ENCODE measurements around the gene TFF1. TPM values are rescaled to one million over a fixed set of nuclear protein-coding genes. Genes with fewer than 3 reads are reported as not detected.
A peak's percentile ranks its signal among the peaks of the same experiment; 100 is the strongest.

TFF1 gene
- total RNA-seq, 1 donor from 2014 or later = not detected

DNA sequence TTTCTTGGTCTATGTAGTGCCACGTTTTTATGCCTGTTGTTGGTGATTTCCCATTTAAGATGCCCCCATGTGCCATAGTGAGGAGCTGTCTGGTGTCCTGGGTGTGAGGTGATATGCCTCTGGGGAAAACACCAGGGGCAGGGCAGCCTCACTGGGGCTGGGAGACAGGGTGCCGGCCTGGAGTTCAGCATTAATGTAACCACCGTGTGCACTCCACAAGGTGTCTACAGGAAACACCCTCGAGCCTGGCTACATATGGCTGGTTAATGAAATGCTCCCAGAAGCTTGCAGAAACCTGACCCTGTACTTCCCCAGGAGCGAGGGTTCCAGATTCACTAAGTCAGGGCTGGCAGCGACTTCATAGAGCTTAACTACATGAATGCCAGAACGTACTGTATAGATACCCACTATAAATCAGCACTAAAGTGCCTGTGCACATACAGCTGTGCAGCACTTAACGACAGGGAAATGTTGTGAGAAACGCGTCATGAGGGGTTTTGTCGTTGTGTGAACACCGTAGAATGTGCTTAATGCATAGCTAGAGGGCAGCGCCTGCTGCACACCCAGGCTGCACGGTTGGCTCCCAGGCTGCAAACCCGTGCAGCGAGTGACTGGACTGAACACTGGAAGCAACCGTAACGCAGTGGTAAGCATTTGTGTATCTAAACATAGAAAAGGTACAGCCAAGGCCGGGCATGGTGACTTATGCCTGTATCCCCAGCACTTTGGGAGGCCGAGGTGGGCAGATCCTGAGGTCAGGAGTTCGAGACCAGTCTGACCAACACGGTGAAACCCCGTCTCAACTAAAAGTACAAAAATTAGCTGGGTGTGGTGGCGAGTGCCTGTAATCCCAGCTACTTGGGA, 25.9 kb downstream of the TFF1 start:
- H3K4me3 ChIP-seq = no peak overlapping the region
- H3K27ac ChIP-seq = no peak overlapping the region
- peak overlapping the region; percentile 38 for H3K27ac Mint-ChIP-seq

GRCh38 chr21:42338729-42339715, 27.3 kb downstream of the TFF1 start:
- peaks cover 7% of the 10 kb centered on the region for H3K27me3 Mint-ChIP-seq (ENCODE audit: insufficient read depth, low read depth)
- peaks cover 10% of the 10 kb centered on the region for H3F3A ChIP-seq (ENCODE audit: low read depth)
- no peak overlapping the region for H3K9ac ChIP-seq
- H3K4me1 Mint-ChIP-seq = peaks cover 43% of the 10 kb centered on the region
- H3K9me3 ChIP-seq (ENCODE audit: low read depth) = no peaks in the 10 kb centered on the region
- H3K4me1 ChIP-seq = peaks cover 15% of the 10 kb centered on the region
- no peak for DNase-seq (ENCODE audit: low spot score)
- H3K4me3 Mint-ChIP-seq = no peak overlapping the region
- no peaks in the 10 kb centered on the region for H3K9me3 Mint-ChIP-seq
- no peaks in the 10 kb centered on the region for H4K20me1 ChIP-seq (ENCODE audit: low read depth)
- H3K36me3 ChIP-seq = no peaks in the 10 kb centered on the region
- peak overlapping the region; percentile 93 for H2AFZ ChIP-seq (replicated peaks)
- no peaks in the 10 kb centered on the region for H3K36me3 Mint-ChIP-seq
- peak overlapping the region; percentile 79 for H3K27ac Mint-ChIP-seq
- no peak overlapping the region for H3K4me3 ChIP-seq
- no peaks in the 10 kb centered on the region for H3K27me3 ChIP-seq
- H3K27ac ChIP-seq = no peak overlapping the region
- no peak for TF ChIP-seq EZH2 (IDR thresholded peaks at IDR 0.05)
- H3K79me2 ChIP-seq (ENCODE audit: low read depth) = no peaks in the 10 kb centered on the region
- H3K4me2 ChIP-seq = no peak overlapping the region

More for the DNA sequence above, 25.9 kb downstream of the TFF1 start:
- Histone ChIP-seq H3K9me3 (ENCODE audit: low read depth) (no peaks in the 10 kb centered on the region), H3K27me3 (no peaks in the 10 kb centered on the region), H3F3A (ENCODE audit: low read depth) (peaks cover 10% of the 10 kb centered on the region), H3K4me2 (no peak overlapping the region), H4K20me1 (ENCODE audit: low read depth) (no peaks in the 10 kb centered on the region), H3K36me3 (no peaks in the 10 kb centered on the region), H2AFZ (replicated peaks) (no peak overlapping the region), H3K4me1 (peaks cover 15% of the 10 kb centered on the region), H3K79me2 (ENCODE audit: low read depth) (no peaks in the 10 kb centered on the region), H3K9ac (no peak overlapping the region)
- DNase-seq (ENCODE audit: low spot score) = no peak
- peaks cover 4% of the 10 kb centered on the region for H3K27me3 Mint-ChIP-seq (ENCODE audit: insufficient read depth, low read depth)
- H3K4me3 Mint-ChIP-seq = no peak overlapping the region
- TF ChIP-seq EZH2 (IDR thresholded peaks at IDR 0.05) = no peak
- TF ChIP-seq CTCF (IDR thresholded peaks at IDR 0.05) = no peak
- TF ChIP-seq EZH2phosphoT487 (IDR thresholded peaks at IDR 0.05) = no peak
- no peaks in the 10 kb centered on the region for H3K36me3 Mint-ChIP-seq
- peaks cover 48% of the 10 kb centered on the region for H3K4me1 Mint-ChIP-seq
- H3K9me3 Mint-ChIP-seq = no peaks in the 10 kb centered on the region

DNA sequence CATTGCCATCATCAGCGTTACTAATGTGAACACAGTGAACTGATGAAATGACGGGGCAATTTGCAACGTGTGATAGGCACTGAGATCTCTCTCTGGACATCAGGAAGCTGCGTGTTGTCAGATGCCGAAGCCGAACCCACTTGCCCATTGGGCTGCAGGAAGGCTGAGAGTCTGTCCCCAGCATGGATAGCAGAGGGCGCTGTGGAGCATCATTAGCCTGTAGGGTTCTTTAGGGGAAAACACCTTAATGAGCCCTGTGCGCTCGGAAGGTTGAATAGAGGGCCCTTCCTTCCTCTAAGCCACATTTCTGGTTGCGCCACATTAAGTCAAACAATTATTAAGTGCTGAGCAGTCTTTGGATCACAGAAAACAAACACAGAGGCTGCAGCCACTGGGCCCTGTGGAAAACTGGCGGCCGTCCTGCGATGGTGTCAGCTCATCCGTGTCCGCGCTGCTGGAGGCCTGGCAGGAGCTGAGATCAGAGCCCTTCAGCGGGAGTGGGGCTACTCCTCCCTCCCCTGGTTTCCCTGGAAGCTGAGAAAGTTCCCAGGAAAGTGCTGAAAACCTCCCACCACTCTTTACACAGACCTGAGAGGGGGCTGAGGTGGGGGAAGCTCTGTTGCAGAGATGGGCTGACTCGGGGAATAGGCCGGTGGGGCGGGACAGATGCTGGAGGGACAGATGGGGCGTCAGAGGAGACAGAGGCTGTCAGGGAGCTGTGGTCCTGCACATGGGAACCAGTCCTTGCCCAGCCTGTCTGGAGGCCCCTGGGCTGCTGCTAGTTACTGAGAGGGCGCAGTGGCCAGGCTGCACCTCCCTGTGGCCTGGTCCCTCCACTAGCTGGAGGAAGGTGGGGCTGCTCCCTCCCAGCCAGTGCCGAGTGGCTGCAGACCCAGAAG, 28.3 kb downstream of the TFF1 start:
- Histone ChIP-seq H2AFZ (replicated peaks) (peak overlapping the region; percentile 93), H3K79me2 (ENCODE audit: low read depth) (no peaks in the 10 kb centered on the region), H3K27ac (no peak overlapping the region), H3K4me1 (peaks cover 15% of the 10 kb centered on the region), H3K4me2 (no peak overlapping the region), H4K20me1 (ENCODE audit: low read depth) (no peaks in the 10 kb centered on the region), H3K9ac (no peak overlapping the region), H3K27me3 (no peaks in the 10 kb centered on the region), H3K9me3 (ENCODE audit: low read depth) (no peaks in the 10 kb centered on the region), H3F3A (ENCODE audit: low read depth) (peaks cover 10% of the 10 kb centered on the region), H3K36me3 (no peaks in the 10 kb centered on the region), H3K4me3 (no peak overlapping the region)
- Mint-ChIP-seq H3K4me1 (peaks cover 43% of the 10 kb centered on the region), H3K36me3 (no peaks in the 10 kb centered on the region), H3K4me3 (peak overlapping the region; percentile 64), H3K9me3 (no peaks in the 10 kb centered on the region), H3K27ac (peak overlapping the region; percentile 79), H3K27me3 (ENCODE audit: insufficient read depth, low read depth) (peaks cover 9% of the 10 kb centered on the region)
- peak; percentile 87 for DNase-seq (ENCODE audit: low spot score)
- TF ChIP-seq CTCF (IDR thresholded peaks at IDR 0.05) (peak; percentile 77), EZH2 (IDR thresholded peaks at IDR 0.05) (no peak)

Data from neural progenitor cell (in vitro differentiated cells).